ENCODE data around the gene KY.

The KY gene

GRCh38 chr3:134646086-134646485 lies 4.7 kb downstream of the KY start:
- DNase-seq (ENCODE audit: low read depth in 2 of 3, low spot score in 2 of 3) = no peak

GRCh38 chr3:134645515-134645914 lies 5.3 kb downstream of the KY start:
- DNase-seq (ENCODE audit: low read depth in 2 of 3, low spot score in 2 of 3) = no peak

- no peak for DNase-seq (ENCODE audit: low read depth in 2 of 3, low spot score in 2 of 3)
Observed at GRCh38 chr3:134644731-134645514, 5.9 kb downstream of the KY start.

- DNase-seq (ENCODE audit: low read depth in 2 of 3, low spot score in 2 of 3) = no peak
Observed at GRCh38 chr3:134643150-134643675, 7.6 kb downstream of the KY start.

GRCh38 chr3:134642445-134643149 lies 8.2 kb downstream of the KY start:
- no peak for DNase-seq (ENCODE audit: low read depth in 2 of 3, low spot score in 2 of 3)

- DNase-seq (ENCODE audit: low read depth in 2 of 3, low spot score in 2 of 3) = no peak
Observed at GRCh38 chr3:134641671-134642300, 9.0 kb downstream of the KY start.

- no peak for DNase-seq (ENCODE audit: low read depth in 2 of 3, low spot score in 2 of 3)
Observed at GRCh38 chr3:134640872-134641470, 9.9 kb downstream of the KY start.

- no peak for DNase-seq (ENCODE audit: low read depth in 2 of 3, low spot score in 2 of 3)
Observed at GRCh38 chr3:134640378-134640777, 10.4 kb downstream of the KY start.

- DNase-seq (ENCODE audit: low read depth in 2 of 3, low spot score in 2 of 3) = no peak
Observed at GRCh38 chr3:134638385-134639030, 12.3 kb downstream of the KY start.

- DNase-seq (ENCODE audit: low read depth in 2 of 3, low spot score in 2 of 3) = no peak
Observed at GRCh38 chr3:134636406-134636805, 14.4 kb downstream of the KY start.

GRCh38 chr3:134630506-134630905 lies 20.3 kb downstream of the KY start:
- no peak for DNase-seq (ENCODE audit: low read depth in 2 of 3, low spot score in 2 of 3)

GRCh38 chr3:134628884-134629283 lies 21.9 kb downstream of the KY start:
- no peak for DNase-seq (ENCODE audit: low read depth in 2 of 3, low spot score in 2 of 3)

- no peak for DNase-seq (ENCODE audit: low read depth in 2 of 3, low spot score in 2 of 3)
Observed at GRCh38 chr3:134627831-134628230, 23.0 kb downstream of the KY start.

GRCh38 chr3:134625885-134626741 lies 24.7 kb downstream of the KY start:
- DNase-seq (ENCODE audit: low read depth in 2 of 3, low spot score in 2 of 3) = no peak

- DNase-seq (ENCODE audit: low read depth in 2 of 3, low spot score in 2 of 3) = no peak
Observed at GRCh38 chr3:134625462-134625861, 25.4 kb downstream of the KY start.

GRCh38 chr3:134624537-134625287 lies 26.1 kb downstream of the KY start:
- DNase-seq (ENCODE audit: low read depth in 2 of 3, low spot score in 2 of 3) = no peak

GRCh38 chr3:134623615-134624245 lies 27.1 kb downstream of the KY start:
- DNase-seq (ENCODE audit: low read depth in 2 of 3, low spot score in 2 of 3) = no peak

- DNase-seq (ENCODE audit: low read depth in 2 of 3, low spot score in 2 of 3) = no peak
Observed at GRCh38 chr3:134622806-134623365, 27.9 kb downstream of the KY start.

GRCh38 chr3:134621854-134622253 lies 29.0 kb downstream of the KY start:
- no peak for DNase-seq (ENCODE audit: low read depth in 2 of 3, low spot score in 2 of 3)
